Natural killer cell treated with Interleukin-12 subunit alpha and Interleukin-12 subunit beta and Interleukin-15 and Interleukin-18, amount 100 ng/mL, for 72 hours (primary cell): Measurements from ENCODE around the gene E2F3. TPM values are rescaled to one million over a fixed set of nuclear protein-coding genes. Genes with fewer than 3 reads are reported as not detected.

ENCODE experiments used
- ATAC-seq, 2 donors: fragments of 150-1000 bp; cut with Tn5 transposase in 1 of 2; sonication (Bioruptor Pico), chemical (Tn5 transposase) in 1 of 2; 2 replicates each; pipeline ENCODE4 v1.10.0; 2021
- DNase-seq: peaks from one replicate; pipeline ENCODE4 v3.0.0; 2022; ENCODE audit warnings: low spot score
- H3K27ac Mint-ChIP-seq, 2 donors: 1 replicate in 1 of 2; 2 replicates in 1 of 2; pipeline ENCODE4 v1.8.0; 2022; ENCODE audit warnings: mixed read lengths in 2 of 2, mild to moderate bottlenecking in 1 of 2, moderate library complexity in 1 of 2
- H3K27me3 Mint-ChIP-seq, 2 donors: 1 replicate in 1 of 2; 2 replicates in 1 of 2; pipeline ENCODE4 v1.8.0; 2022; ENCODE audit warnings: mixed read lengths in 2 of 2
- H3K36me3 Mint-ChIP-seq: one replicate; pipeline ENCODE4 v1.8.0; 2022; ENCODE audit warnings: mixed read lengths
- H3K4me1 Mint-ChIP-seq, 2 donors: 1 replicate in 1 of 2; 2 replicates in 1 of 2; pipeline ENCODE4 v1.8.0; 2022; ENCODE audit warnings: low read depth in 2 of 2, mixed read lengths in 2 of 2, mild to moderate bottlenecking in 1 of 2
- H3K4me3 Mint-ChIP-seq: one replicate; pipeline ENCODE4 v1.8.0; 2022; ENCODE audit warnings: mixed read lengths
- H3K9me3 Mint-ChIP-seq: 2 replicates; pipeline ENCODE4 v1.8.0; 2022; ENCODE audit warnings: mixed read lengths
- total RNA-seq, 2 donors: library from RNA; stranded (reverse); gene quantifications; one replicate each; pipeline ENCODE4 v1.2.3, GENCODE V29; 2022

E2F3 gene
- total RNA-seq, 2 donors from 2014 or later = 24.2 to 37.4 TPM

- Mint-ChIP-seq H3K36me3 (no peaks in the 10 kb centered on the region), H3K9me3 (no peaks in the 10 kb centered on the region), H3K4me3 (no peak overlapping the region), H3K4me1 (peaks cover 14 to 19% of the 10 kb centered on the region in 2 donors), H3K27ac (no peak overlapping the region), H3K27me3 (no peaks in the 10 kb centered on the region)
- no peak for ATAC-seq
- no peak for DNase-seq
These were observed 73.3 kb downstream of the E2F3 start for GRCh38 chr6:20474874-20475542.

GRCh38 chr6:20476501-20477043 is 74.9 kb downstream of the E2F3 start:
- no peak for ATAC-seq
- Mint-ChIP-seq H3K4me1 (peaks cover 14 to 17% of the 10 kb centered on the region in 2 donors), H3K4me3 (no peak overlapping the region), H3K27me3 (no peaks in the 10 kb centered on the region), H3K9me3 (no peaks in the 10 kb centered on the region), H3K36me3 (peaks cover 5% of the 10 kb centered on the region), H3K27ac (no peak overlapping the region)
- no peak for DNase-seq

GRCh38 chr6:20477485-20477884 is 75.8 kb downstream of the E2F3 start:
- Mint-ChIP-seq H3K36me3 (peaks cover 7% of the 10 kb centered on the region), H3K9me3 (no peaks in the 10 kb centered on the region), H3K27me3 (no peaks in the 10 kb centered on the region), H3K4me3 (no peak overlapping the region), H3K4me1 (peaks cover 14 to 17% of the 10 kb centered on the region in 2 donors), H3K27ac (no peak overlapping the region)
- DNase-seq = no peak
- no peak for ATAC-seq

GRCh38 chr6:20479060-20479459 is 77.4 kb downstream of the E2F3 start:
- H3K9me3 Mint-ChIP-seq = no peaks in the 10 kb centered on the region
- DNase-seq (no peak), ATAC-seq (no peak)
- peaks cover 15 to 22% of the 10 kb centered on the region in 2 donors for H3K4me1 Mint-ChIP-seq
- peaks cover 16% of the 10 kb centered on the region for H3K36me3 Mint-ChIP-seq
- no peaks in the 10 kb centered on the region for H3K27me3 Mint-ChIP-seq
- H3K27ac Mint-ChIP-seq = peak overlapping the region in 1 of 2 donors; percentile 16
- no peak overlapping the region for H3K4me3 Mint-ChIP-seq

GRCh38 chr6:20479526-20479925 is 77.8 kb downstream of the E2F3 start:
- no peaks in the 10 kb centered on the region for H3K27me3 Mint-ChIP-seq
- peaks cover 15 to 23% of the 10 kb centered on the region in 2 donors for H3K4me1 Mint-ChIP-seq
- H3K4me3 Mint-ChIP-seq = no peak overlapping the region
- ATAC-seq (no peak), DNase-seq (no peak)
- peak overlapping the region in 1 of 2 donors; percentile 16 for H3K27ac Mint-ChIP-seq
- no peaks in the 10 kb centered on the region for H3K9me3 Mint-ChIP-seq
- peaks cover 16% of the 10 kb centered on the region for H3K36me3 Mint-ChIP-seq

- H3K36me3 Mint-ChIP-seq = peaks cover 16% of the 10 kb centered on the region
- H3K27ac Mint-ChIP-seq = no peak overlapping the region
These were observed 79.6 kb downstream of the E2F3 start for GRCh38 chr6:20481281-20481680.

GRCh38 chr6:20483887-20484497 is 82.3 kb downstream of the E2F3 start:
- Mint-ChIP-seq H3K4me3 (no peak overlapping the region), H3K4me1 (peaks cover 10 to 15% of the 10 kb centered on the region in 2 donors), H3K9me3 (no peaks in the 10 kb centered on the region), H3K27ac (peak overlapping the region; percentile 4 to 61), H3K27me3 (no peaks in the 10 kb centered on the region), H3K36me3 (peaks cover 16% of the 10 kb centered on the region)
- ATAC-seq (no peak), DNase-seq (no peak)

More at GRCh38 chr6:20481281-20481680, 79.6 kb downstream of the E2F3 start:
- Mint-ChIP-seq H3K9me3 (no peaks in the 10 kb centered on the region), H3K4me1 (peaks cover 10 to 18% of the 10 kb centered on the region in 2 donors), H3K4me3 (no peak overlapping the region), H3K27me3 (no peaks in the 10 kb centered on the region)
- ATAC-seq = no peak
- no peak for DNase-seq

GRCh38 chr6:20486641-20487040 is 85.0 kb downstream of the E2F3 start:
- Mint-ChIP-seq H3K4me3 (no peak overlapping the region), H3K27me3 (no peaks in the 10 kb centered on the region), H3K27ac (no peak overlapping the region), H3K36me3 (peaks cover 21% of the 10 kb centered on the region), H3K9me3 (no peaks in the 10 kb centered on the region), H3K4me1 (peaks cover 10 to 15% of the 10 kb centered on the region in 2 donors)
- ATAC-seq = no peak
- DNase-seq = no peak

- H3K27ac Mint-ChIP-seq = no peak overlapping the region
- H3K9me3 Mint-ChIP-seq = no peaks in the 10 kb centered on the region
- ATAC-seq = no peak
- H3K27me3 Mint-ChIP-seq = no peaks in the 10 kb centered on the region
- peaks cover 20% of the 10 kb centered on the region for H3K36me3 Mint-ChIP-seq
- no peak for DNase-seq
- H3K4me1 Mint-ChIP-seq = peaks cover 10 to 15% of the 10 kb centered on the region in 2 donors
- H3K4me3 Mint-ChIP-seq = no peak overlapping the region
These were observed 86.1 kb downstream of the E2F3 start for GRCh38 chr6:20487669-20488375.

- Mint-ChIP-seq H3K4me3 (no peak overlapping the region), H3K4me1 (no peaks in the 10 kb centered on the region), H3K9me3 (no peaks in the 10 kb centered on the region), H3K36me3 (peaks cover 11% of the 10 kb centered on the region), H3K27me3 (no peaks in the 10 kb centered on the region), H3K27ac (no peak overlapping the region)
- DNase-seq (no peak), ATAC-seq (no peak)
These were observed 88.9 kb downstream of the E2F3 start for GRCh38 chr6:20490591-20490990.

GRCh38 chr6:20492099-20492498 is 90.4 kb downstream of the E2F3 start:
- Mint-ChIP-seq H3K27ac (no peak overlapping the region), H3K4me1 (no peaks in the 10 kb centered on the region), H3K27me3 (no peaks in the 10 kb centered on the region), H3K36me3 (peaks cover 11% of the 10 kb centered on the region), H3K9me3 (no peaks in the 10 kb centered on the region), H3K4me3 (no peak overlapping the region)
- DNase-seq (no peak), ATAC-seq (no peak)

- no peak overlapping the region for H3K4me3 Mint-ChIP-seq
- no peak for DNase-seq
- no peaks in the 10 kb centered on the region for H3K4me1 Mint-ChIP-seq
- ATAC-seq = no peak
- no peaks in the 10 kb centered on the region for H3K36me3 Mint-ChIP-seq
- peaks cover 0 to 5% of the 10 kb centered on the region in 2 donors for H3K27me3 Mint-ChIP-seq
- no peaks in the 10 kb centered on the region for H3K9me3 Mint-ChIP-seq
- no peak overlapping the region for H3K27ac Mint-ChIP-seq
These were observed 95.7 kb downstream of the E2F3 start for GRCh38 chr6:20497216-20498040.

- no peak for ATAC-seq
- H3K36me3 Mint-ChIP-seq = no peaks in the 10 kb centered on the region
- H3K9me3 Mint-ChIP-seq = no peaks in the 10 kb centered on the region
- H3K4me1 Mint-ChIP-seq = no peaks in the 10 kb centered on the region
- H3K27ac Mint-ChIP-seq = no peak overlapping the region
- no peak overlapping the region for H3K4me3 Mint-ChIP-seq
- DNase-seq = no peak
- peaks cover 0 to 5% of the 10 kb centered on the region in 2 donors for H3K27me3 Mint-ChIP-seq
These were observed 96.3 kb downstream of the E2F3 start for GRCh38 chr6:20498041-20498385.
